Activated CD8-positive, alpha-beta memory T cell treated with anti-CD3 and anti-CD28 coated beads, Interleukin-2, amount 10 ng/mL, durations not matched to agents 7 days and 5 days (primary cell): ENCODE measurements around the gene RELL1. TPM values are rescaled to one million over a fixed set of nuclear protein-coding genes. Genes with fewer than 3 reads are reported as not detected.

Experiments used
- ATAC-seq: fragments of 150-1000 bp; cut with Tn5 transposase; one replicate; pipeline ENCODE4 v1.10.0; 2021; ENCODE audit warnings: moderate library complexity
- CTCF ChIA-PET: fragments of 350-600 bp; sonication (Branson Sonifier 250); formaldehyde crosslinking; loops from one replicate; lab custom pipeline; 2021; ENCODE audit warnings: antibody characterized with exemption; lab: Charles Lee
- DNase-seq: peaks from one replicate; pipeline ENCODE4 v3.0.0-alpha.2; 2020
- H3K27ac Mint-ChIP-seq: one replicate; pipeline ENCODE4 v1.8.0; 2021; ENCODE audit warnings: mild to moderate bottlenecking, mixed read lengths
- H3K27me3 Mint-ChIP-seq: one replicate; pipeline ENCODE4 v1.8.0; 2021; ENCODE audit warnings: mixed read lengths
- H3K36me3 Mint-ChIP-seq: one replicate; pipeline ENCODE4 v1.8.0; 2021; ENCODE audit warnings: mild to moderate bottlenecking, mixed read lengths
- H3K4me1 Mint-ChIP-seq: one replicate; pipeline ENCODE4 v1.8.0; 2021; ENCODE audit warnings: mixed read lengths
- H3K4me3 Mint-ChIP-seq: one replicate; pipeline ENCODE4 v1.8.0; 2021; ENCODE audit warnings: mild to moderate bottlenecking, moderate library complexity, mixed read lengths
- H3K9me3 Mint-ChIP-seq: one replicate; pipeline ENCODE4 v1.8.0; 2022; ENCODE audit warnings: low read depth, mixed read lengths
- total RNA-seq, 2 experiments: library from RNA; stranded (reverse); gene quantifications; one replicate each; pipeline ENCODE4 v1.2.3, GENCODE V29; 2021

The RELL1 gene
- total RNA-seq, 2 experiments from 2014 or later, result 35.5 to 42.3 TPM

GRCh38 chr4:37634180-37634579, 52.0 kb downstream of the RELL1 start:
- H3K4me1 Mint-ChIP-seq, result no peaks in the 10 kb centered on the region
- CTCF ChIA-PET, result no interaction called here
- peaks cover 51% of the 10 kb centered on the region for H3K36me3 Mint-ChIP-seq
- DNase-seq (no peak), ATAC-seq (no peak)
- H3K27me3 Mint-ChIP-seq, result no peaks in the 10 kb centered on the region
- H3K4me3 Mint-ChIP-seq, result no peak overlapping the region
- no peaks in the 10 kb centered on the region for H3K9me3 Mint-ChIP-seq
- H3K27ac Mint-ChIP-seq, result no peak overlapping the region

- Mint-ChIP-seq H3K4me3 (no peak overlapping the region), H3K4me1 (no peaks in the 10 kb centered on the region), H3K9me3 (no peaks in the 10 kb centered on the region), H3K36me3 (peaks cover 58% of the 10 kb centered on the region), H3K27me3 (no peaks in the 10 kb centered on the region), H3K27ac (no peak overlapping the region)
- DNase-seq (no peak), ATAC-seq (no peak)
- CTCF ChIA-PET, result no interaction called here
Measured at GRCh38 chr4:37632836-37633235, 53.3 kb downstream of the RELL1 start.

DNA sequence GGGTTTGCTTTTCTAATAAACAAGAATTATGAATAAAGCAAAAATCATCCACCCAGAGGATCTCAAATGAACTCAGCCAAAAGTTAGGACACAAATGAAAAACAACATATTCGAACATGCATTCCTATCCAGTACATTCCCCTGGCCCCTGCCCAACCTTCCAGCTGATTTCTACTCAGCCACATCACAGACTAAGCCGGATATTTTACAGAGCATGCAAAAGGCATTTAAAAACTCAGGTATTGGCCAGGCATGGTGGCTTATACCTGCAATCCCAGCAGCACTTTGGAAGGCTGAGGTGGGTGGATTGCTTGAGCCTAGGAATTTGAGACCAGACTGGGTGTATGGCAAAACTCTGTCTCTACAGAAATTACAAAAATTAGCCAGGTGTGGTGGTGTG, 54.6 kb downstream of the RELL1 start:
- Mint-ChIP-seq H3K36me3 (peaks cover 61% of the 10 kb centered on the region), H3K27ac (no peak overlapping the region), H3K4me1 (no peaks in the 10 kb centered on the region), H3K27me3 (no peaks in the 10 kb centered on the region), H3K4me3 (no peak overlapping the region), H3K9me3 (no peaks in the 10 kb centered on the region)
- CTCF ChIA-PET, result interaction anchor here (1.4 kb wide), 1 partner anchor 24 kb away, joined by 4 read pairs; no protein-coding TSS in a partner anchor
- ATAC-seq, result no peak
- DNase-seq, result no peak

DNA sequence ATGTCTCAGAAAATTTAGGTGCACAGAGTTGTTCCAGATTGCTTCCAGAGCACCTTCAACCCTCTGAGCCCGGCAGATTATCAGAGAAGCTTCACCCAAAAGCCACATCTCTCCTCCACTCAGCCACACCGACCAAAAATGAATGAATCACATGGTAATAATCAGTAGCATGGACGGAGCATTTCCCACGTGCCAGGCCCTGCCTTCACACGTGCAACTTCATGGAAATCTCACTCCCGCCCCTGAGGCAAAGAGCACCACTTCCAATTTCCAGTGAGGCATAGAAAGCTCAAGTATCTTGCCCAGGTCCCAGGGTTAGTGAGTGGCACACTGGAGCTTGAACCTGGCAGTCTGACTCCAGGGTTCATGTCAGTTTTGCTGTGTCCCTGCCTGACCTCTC, 56.5 kb downstream of the RELL1 start:
- no peaks in the 10 kb centered on the region for H3K9me3 Mint-ChIP-seq
- H3K4me3 Mint-ChIP-seq, result no peak overlapping the region
- DNase-seq (no peak), ATAC-seq (no peak)
- H3K36me3 Mint-ChIP-seq, result peaks cover 60% of the 10 kb centered on the region
- H3K27me3 Mint-ChIP-seq, result no peaks in the 10 kb centered on the region
- H3K4me1 Mint-ChIP-seq, result no peaks in the 10 kb centered on the region
- CTCF ChIA-PET, result no interaction called here
- H3K27ac Mint-ChIP-seq, result no peak overlapping the region

DNA sequence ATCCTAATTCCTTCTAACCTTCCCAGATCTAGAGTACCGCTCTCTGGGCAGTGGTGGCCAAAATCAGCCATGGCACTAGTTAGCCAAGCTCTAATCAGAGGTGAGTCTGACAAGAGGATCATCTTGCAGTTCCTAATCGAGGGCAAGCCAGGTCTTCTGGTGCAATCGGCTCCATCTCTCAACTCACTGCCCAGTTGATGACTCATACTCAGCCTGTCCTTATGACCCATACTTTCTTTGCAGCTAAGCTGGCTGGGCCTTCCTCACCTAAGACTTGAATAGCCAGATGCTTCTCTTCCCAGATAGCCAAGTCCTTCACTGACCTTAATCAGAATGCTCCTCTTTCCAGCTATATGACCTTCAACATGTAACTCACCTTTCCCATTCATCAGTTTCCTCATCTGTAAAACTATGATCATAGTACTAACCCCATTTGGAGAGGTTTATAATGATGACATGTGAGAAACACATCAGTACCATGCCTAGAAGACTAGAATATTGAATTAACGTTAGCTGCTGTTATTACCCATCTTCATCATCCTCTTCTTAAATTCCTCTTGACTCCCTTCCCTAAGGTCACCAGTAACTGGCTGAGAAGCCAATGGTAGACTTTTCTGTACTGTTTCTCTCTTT, 57.1 kb downstream of the RELL1 start:
- H3K36me3 Mint-ChIP-seq, result peaks cover 55% of the 10 kb centered on the region
- CTCF ChIA-PET, result no interaction called here

GRCh38 chr4:37627263-37627662, 58.9 kb downstream of the RELL1 start:
- ATAC-seq, result no peak
- Mint-ChIP-seq H3K36me3 (peaks cover 60% of the 10 kb centered on the region), H3K4me1 (no peaks in the 10 kb centered on the region), H3K27ac (no peak overlapping the region), H3K9me3 (no peaks in the 10 kb centered on the region), H3K27me3 (no peaks in the 10 kb centered on the region), H3K4me3 (no peak overlapping the region)
- DNase-seq, result no peak
- CTCF ChIA-PET, result no interaction called here

More for the DNA sequence above, 57.1 kb downstream of the RELL1 start:
- no peak for ATAC-seq
- no peak for DNase-seq
- H3K4me1 Mint-ChIP-seq, result no peaks in the 10 kb centered on the region
- H3K9me3 Mint-ChIP-seq, result no peaks in the 10 kb centered on the region
- no peak overlapping the region for H3K4me3 Mint-ChIP-seq
- H3K27ac Mint-ChIP-seq, result no peak overlapping the region
- no peaks in the 10 kb centered on the region for H3K27me3 Mint-ChIP-seq

DNA sequence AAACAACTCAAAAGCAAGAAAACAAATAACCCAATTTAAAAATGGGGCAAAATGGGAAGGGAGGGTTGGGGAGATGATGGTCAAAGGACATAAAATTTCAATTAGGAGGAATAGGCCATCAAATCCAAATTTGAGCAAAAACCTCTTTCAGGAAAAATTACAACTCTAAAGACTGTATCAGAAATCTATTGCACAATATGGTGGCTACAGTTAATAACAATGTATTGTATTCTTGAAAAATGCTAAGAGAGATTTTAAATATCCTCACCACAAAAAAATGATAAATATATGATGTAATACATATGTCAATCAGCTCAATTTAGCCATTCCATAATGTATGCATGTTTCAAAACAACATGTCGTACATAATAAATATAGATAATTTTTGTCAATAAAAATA, 60.7 kb downstream of the RELL1 start:
- Mint-ChIP-seq H3K9me3 (no peaks in the 10 kb centered on the region), H3K4me1 (no peaks in the 10 kb centered on the region), H3K36me3 (peaks cover 51% of the 10 kb centered on the region), H3K27ac (no peak overlapping the region), H3K27me3 (no peaks in the 10 kb centered on the region), H3K4me3 (no peak overlapping the region)
- ATAC-seq (no peak), DNase-seq (no peak)
- CTCF ChIA-PET, result no interaction called here

- ATAC-seq (no peak), DNase-seq (no peak)
- Mint-ChIP-seq H3K27me3 (no peaks in the 10 kb centered on the region), H3K9me3 (no peaks in the 10 kb centered on the region), H3K27ac (no peak overlapping the region), H3K4me1 (no peaks in the 10 kb centered on the region), H3K36me3 (peaks cover 40% of the 10 kb centered on the region), H3K4me3 (no peak overlapping the region)
- CTCF ChIA-PET, result no interaction called here
Measured at GRCh38 chr4:37623940-37624339, 62.2 kb downstream of the RELL1 start.

DNA sequence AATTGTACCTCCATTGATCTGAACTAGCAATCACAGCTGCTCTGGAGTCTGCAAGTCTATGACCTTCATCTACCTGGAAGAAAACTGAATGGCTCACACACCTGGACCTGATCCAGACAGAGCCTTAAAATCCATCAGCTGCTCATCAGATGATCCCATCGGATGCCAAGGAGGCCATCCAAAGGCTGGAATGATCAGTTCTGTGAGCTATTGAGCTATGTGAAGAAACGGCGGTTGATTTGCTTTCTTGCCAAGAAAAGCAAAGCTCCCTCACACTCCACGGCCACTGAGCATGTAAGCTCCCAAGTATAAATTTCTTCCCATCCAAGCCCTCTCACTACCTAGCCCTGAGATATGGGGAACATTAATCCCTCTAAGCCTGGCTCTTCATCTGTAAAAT, 63.1 kb downstream of the RELL1 start:
- DNase-seq, result no peak
- H3K27ac Mint-ChIP-seq, result no peak overlapping the region
- no peaks in the 10 kb centered on the region for H3K4me1 Mint-ChIP-seq
- H3K36me3 Mint-ChIP-seq, result peaks cover 34% of the 10 kb centered on the region
- H3K4me3 Mint-ChIP-seq, result no peak overlapping the region
- CTCF ChIA-PET, result interaction anchor here (0.7 kb wide), 1 partner anchor 374 kb away, joined by 3 read pairs; no protein-coding TSS in a partner anchor
- H3K9me3 Mint-ChIP-seq, result no peaks in the 10 kb centered on the region
- no peak for ATAC-seq
- no peaks in the 10 kb centered on the region for H3K27me3 Mint-ChIP-seq

- DNase-seq (no peak), ATAC-seq (no peak)
- CTCF ChIA-PET, result interaction anchor here (1.4 kb wide), 1 partner anchor 17 kb away, joined by 4 read pairs; no protein-coding TSS in a partner anchor
Measured at GRCh38 chr4:37620176-37620575, 66.0 kb downstream of the RELL1 start.

DNA sequence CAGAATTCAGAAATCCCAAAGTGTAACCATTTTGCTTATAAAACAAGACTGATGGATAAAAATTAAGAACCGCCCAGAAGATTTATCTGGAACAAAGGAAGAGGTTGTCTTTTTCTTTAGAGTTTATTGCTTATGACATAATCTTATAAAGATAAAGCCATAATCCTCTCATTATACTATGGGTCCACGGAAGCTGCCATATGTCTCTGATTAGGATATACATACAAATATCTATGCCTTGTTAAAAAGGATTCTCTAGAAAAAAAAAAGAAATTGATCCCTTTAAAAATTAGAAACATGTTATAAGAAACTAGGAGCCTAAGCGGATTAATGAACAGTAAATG, 70.5 kb downstream of the RELL1 start:
- ATAC-seq, result no peak
- H3K9me3 Mint-ChIP-seq, result no peaks in the 10 kb centered on the region
- CTCF ChIA-PET, result interaction anchor here (4.0 kb wide), 1 partner anchor 13 kb away, joined by 28 read pairs; no protein-coding TSS in a partner anchor
- peaks cover 19% of the 10 kb centered on the region for H3K36me3 Mint-ChIP-seq
- DNase-seq, result no peak
- H3K27ac Mint-ChIP-seq, result no peak overlapping the region
- H3K4me1 Mint-ChIP-seq, result peaks cover 2% of the 10 kb centered on the region
- no peaks in the 10 kb centered on the region for H3K27me3 Mint-ChIP-seq
- H3K4me3 Mint-ChIP-seq, result no peak overlapping the region

More at GRCh38 chr4:37620176-37620575, 66.0 kb downstream of the RELL1 start:
- peaks cover 2% of the 10 kb centered on the region for H3K4me1 Mint-ChIP-seq
- no peaks in the 10 kb centered on the region for H3K27me3 Mint-ChIP-seq
- no peak overlapping the region for H3K27ac Mint-ChIP-seq
- H3K36me3 Mint-ChIP-seq, result peaks cover 24% of the 10 kb centered on the region
- H3K4me3 Mint-ChIP-seq, result no peak overlapping the region
- no peaks in the 10 kb centered on the region for H3K9me3 Mint-ChIP-seq

- DNase-seq, result no peak
- H3K36me3 Mint-ChIP-seq, result peaks cover 24% of the 10 kb centered on the region
Measured at GRCh38 chr4:37615059-37615719, 71.0 kb downstream of the RELL1 start.

DNA sequence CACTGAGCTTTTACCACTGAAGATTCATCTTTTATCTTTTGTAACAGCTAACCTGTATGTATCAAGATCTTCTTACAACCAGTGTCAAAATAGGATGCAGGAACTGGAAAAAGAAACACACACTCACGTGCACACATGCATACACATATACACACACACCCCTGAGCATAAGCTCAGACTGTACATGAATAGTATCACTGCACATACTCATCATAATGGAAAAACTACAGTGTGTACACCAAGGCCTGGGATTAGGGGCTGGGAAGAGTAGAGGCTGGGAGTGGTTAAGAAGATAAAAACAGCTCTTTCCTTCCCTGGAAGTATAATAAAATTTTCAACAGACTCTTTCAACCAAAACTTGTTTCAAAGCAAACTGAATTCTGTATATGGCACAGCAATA, 73.4 kb downstream of the RELL1 start:
- no peak overlapping the region for H3K27ac Mint-ChIP-seq
- no peaks in the 10 kb centered on the region for H3K9me3 Mint-ChIP-seq
- H3K27me3 Mint-ChIP-seq, result no peaks in the 10 kb centered on the region
- CTCF ChIA-PET, result interaction anchor here (1.5 to 4.0 kb wide), 2 partner anchors 10 to 54 kb away, joined by 3 to 28 read pairs; no protein-coding TSS in a partner anchor
- peaks cover 2% of the 10 kb centered on the region for H3K4me1 Mint-ChIP-seq
- ATAC-seq (no peak), DNase-seq (no peak)
- peaks cover 34% of the 10 kb centered on the region for H3K36me3 Mint-ChIP-seq
- H3K4me3 Mint-ChIP-seq, result no peak overlapping the region

More at GRCh38 chr4:37615059-37615719, 71.0 kb downstream of the RELL1 start:
- Mint-ChIP-seq H3K27ac (no peak overlapping the region), H3K27me3 (no peaks in the 10 kb centered on the region), H3K9me3 (no peaks in the 10 kb centered on the region), H3K4me3 (no peak overlapping the region), H3K4me1 (peaks cover 2% of the 10 kb centered on the region)
- CTCF ChIA-PET, result interaction anchor here (4.0 kb wide), 1 partner anchor 12 kb away, joined by 28 read pairs; no protein-coding TSS in a partner anchor
- no peak for ATAC-seq

DNA sequence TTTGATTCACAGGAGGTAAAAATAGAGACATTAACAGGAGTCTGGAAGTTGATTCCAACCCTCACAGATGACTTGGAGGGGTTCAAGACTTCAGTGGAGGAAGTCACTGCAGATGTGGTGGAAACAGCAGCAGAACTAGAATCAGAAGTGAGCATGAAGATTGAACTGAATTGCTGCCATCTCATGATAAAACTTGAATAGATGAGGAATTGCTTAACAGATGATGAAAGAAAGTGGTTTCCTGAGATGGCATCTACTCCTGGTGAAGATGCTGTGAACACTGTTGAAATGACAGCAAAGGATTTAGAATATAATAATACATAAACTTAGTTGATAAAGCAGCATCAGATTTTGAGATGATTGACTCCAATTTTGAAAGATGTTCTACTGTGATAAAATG, 76.5 kb downstream of the RELL1 start:
- CTCF ChIA-PET, result no interaction called here
- ATAC-seq, result no peak
- Mint-ChIP-seq H3K4me1 (peaks cover 13% of the 10 kb centered on the region), H3K36me3 (peaks cover 31% of the 10 kb centered on the region), H3K27ac (no peak overlapping the region), H3K9me3 (no peaks in the 10 kb centered on the region), H3K27me3 (no peaks in the 10 kb centered on the region), H3K4me3 (no peak overlapping the region)
- DNase-seq, result no peak
